GM23338 (cell line): ENCODE measurements around the gene NUP214.

Source experiments
- CREB1 ChIP-seq: fragments of 250-450 bp; sonication (Bioruptor Pico); IDR thresholded peaks from 2 replicates; pipeline ENCODE4 v1.5.0; 2020; ENCODE audit warnings: low read depth, mild to moderate bottlenecking, moderate library complexity
- EZH2 ChIP-seq: fragments of 200-600 bp; sonication (generic); IDR thresholded peaks from one replicate; pipeline ENCODE4 v1.8.0; 2017; ENCODE audit warnings: antibody characterized with exemption, mild to moderate bottlenecking, low read depth; ENCODE audit not compliant: unreplicated experiment
- EZH2phosphoT487 ChIP-seq: fragments of 200-600 bp; sonication (generic); IDR thresholded peaks from one replicate; pipeline ENCODE4 v1.8.1; 2018; ENCODE audit warnings: antibody characterized with exemption; ENCODE audit not compliant: unreplicated experiment
- JUNB ChIP-seq: IDR thresholded peaks from one replicate; pipeline ENCODE4 v1.6.1; 2016; ENCODE audit warnings: antibody characterized with exemption; ENCODE audit not compliant: unreplicated experiment
- POLR2AphosphoS5 ChIP-seq: IDR thresholded peaks from 2 replicates; pipeline ENCODE4 v1.6.1; 2016; ENCODE audit warnings: antibody characterized with exemption, low read depth
- TF ChIP-seq, protein P1 (sequence below), 2 experiments: fragments of 200-600 bp in 1 of 2; sonication (generic) in 1 of 2; conservative IDR thresholded peaks; 2 replicates each; pipeline versions ENCODE4 v1.5.1 to v1.6.1; 2016 to 2017; ENCODE audit warnings: antibody characterized with exemption in 2 of 2, low read depth in 2 of 2, mild to moderate bottlenecking in 2 of 2, moderate library complexity in 1 of 2
- TF ChIP-seq, protein P2 (sequence below): IDR thresholded peaks from 2 replicates; pipeline ENCODE4 v1.6.1; 2016; ENCODE audit warnings: antibody characterized with exemption
- TF ChIP-seq, protein P3 (sequence below): IDR thresholded peaks from one replicate; pipeline ENCODE4 v1.6.1; 2018; ENCODE audit warnings: antibody characterized with exemption; ENCODE audit not compliant: unreplicated experiment

DNA sequence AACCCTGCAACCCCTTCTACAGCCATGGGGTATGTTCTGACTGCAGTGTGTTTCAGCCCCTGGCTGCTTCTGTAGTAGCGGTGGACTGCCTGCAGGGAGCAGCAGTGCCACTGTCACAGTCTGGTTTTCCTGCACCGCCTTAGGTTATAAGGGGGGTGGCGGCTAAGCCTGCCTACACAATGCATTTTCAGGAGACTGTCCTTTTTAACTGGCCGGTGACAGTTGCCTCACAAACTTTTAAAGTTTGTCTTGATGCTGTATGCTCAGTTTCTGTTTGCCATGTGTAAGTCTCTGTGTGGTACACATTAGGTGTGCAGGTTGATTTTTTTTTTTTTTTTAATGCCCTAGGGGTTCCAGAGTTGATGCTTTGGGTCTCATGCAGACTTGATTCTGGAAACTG, 53.0 kb downstream of the NUP214 start:
- TF ChIP-seq, protein P1, sequence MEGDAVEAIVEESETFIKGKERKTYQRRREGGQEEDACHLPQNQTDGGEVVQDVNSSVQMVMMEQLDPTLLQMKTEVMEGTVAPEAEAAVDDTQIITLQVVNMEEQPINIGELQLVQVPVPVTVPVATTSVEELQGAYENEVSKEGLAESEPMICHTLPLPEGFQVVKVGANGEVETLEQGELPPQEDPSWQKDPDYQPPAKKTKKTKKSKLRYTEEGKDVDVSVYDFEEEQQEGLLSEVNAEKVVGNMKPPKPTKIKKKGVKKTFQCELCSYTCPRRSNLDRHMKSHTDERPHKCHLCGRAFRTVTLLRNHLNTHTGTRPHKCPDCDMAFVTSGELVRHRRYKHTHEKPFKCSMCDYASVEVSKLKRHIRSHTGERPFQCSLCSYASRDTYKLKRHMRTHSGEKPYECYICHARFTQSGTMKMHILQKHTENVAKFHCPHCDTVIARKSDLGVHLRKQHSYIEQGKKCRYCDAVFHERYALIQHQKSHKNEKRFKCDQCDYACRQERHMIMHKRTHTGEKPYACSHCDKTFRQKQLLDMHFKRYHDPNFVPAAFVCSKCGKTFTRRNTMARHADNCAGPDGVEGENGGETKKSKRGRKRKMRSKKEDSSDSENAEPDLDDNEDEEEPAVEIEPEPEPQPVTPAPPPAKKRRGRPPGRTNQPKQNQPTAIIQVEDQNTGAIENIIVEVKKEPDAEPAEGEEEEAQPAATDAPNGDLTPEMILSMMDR (conservative IDR thresholded peaks at IDR 0.05; ENCODE audit: low read depth in 2 of 2), result peak; percentile 86 to 95
- TF ChIP-seq POLR2AphosphoS5 (no peak), EZH2phosphoT487 (no peak), CREB1 (CRISPR knock-in tag) (no peak), EZH2 (no peak), JUNB (no peak)
- TF ChIP-seq, protein P2, sequence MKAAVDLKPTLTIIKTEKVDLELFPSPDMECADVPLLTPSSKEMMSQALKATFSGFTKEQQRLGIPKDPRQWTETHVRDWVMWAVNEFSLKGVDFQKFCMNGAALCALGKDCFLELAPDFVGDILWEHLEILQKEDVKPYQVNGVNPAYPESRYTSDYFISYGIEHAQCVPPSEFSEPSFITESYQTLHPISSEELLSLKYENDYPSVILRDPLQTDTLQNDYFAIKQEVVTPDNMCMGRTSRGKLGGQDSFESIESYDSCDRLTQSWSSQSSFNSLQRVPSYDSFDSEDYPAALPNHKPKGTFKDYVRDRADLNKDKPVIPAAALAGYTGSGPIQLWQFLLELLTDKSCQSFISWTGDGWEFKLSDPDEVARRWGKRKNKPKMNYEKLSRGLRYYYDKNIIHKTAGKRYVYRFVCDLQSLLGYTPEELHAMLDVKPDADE, result no peak
- TF ChIP-seq, protein P3, sequence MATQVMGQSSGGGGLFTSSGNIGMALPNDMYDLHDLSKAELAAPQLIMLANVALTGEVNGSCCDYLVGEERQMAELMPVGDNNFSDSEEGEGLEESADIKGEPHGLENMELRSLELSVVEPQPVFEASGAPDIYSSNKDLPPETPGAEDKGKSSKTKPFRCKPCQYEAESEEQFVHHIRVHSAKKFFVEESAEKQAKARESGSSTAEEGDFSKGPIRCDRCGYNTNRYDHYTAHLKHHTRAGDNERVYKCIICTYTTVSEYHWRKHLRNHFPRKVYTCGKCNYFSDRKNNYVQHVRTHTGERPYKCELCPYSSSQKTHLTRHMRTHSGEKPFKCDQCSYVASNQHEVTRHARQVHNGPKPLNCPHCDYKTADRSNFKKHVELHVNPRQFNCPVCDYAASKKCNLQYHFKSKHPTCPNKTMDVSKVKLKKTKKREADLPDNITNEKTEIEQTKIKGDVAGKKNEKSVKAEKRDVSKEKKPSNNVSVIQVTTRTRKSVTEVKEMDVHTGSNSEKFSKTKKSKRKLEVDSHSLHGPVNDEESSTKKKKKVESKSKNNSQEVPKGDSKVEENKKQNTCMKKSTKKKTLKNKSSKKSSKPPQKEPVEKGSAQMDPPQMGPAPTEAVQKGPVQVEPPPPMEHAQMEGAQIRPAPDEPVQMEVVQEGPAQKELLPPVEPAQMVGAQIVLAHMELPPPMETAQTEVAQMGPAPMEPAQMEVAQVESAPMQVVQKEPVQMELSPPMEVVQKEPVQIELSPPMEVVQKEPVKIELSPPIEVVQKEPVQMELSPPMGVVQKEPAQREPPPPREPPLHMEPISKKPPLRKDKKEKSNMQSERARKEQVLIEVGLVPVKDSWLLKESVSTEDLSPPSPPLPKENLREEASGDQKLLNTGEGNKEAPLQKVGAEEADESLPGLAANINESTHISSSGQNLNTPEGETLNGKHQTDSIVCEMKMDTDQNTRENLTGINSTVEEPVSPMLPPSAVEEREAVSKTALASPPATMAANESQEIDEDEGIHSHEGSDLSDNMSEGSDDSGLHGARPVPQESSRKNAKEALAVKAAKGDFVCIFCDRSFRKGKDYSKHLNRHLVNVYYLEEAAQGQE, result no peak
